ENCODE results near the gene RRP36. TPM values are rescaled to one million over a fixed set of nuclear protein-coding genes. Genes with fewer than 3 reads are reported as not detected.

Gene RRP36
- total and polyA plus RNA-seq, 9 of the 15 experiments (the other 6 are each of a cell fraction or from before 2014, with no cell fraction given): 27.6 to 150 (median 114) TPM

GRCh38 chr6:43053545-43054205, 32.3 kb downstream of the RRP36 start, which contains the start of gene CUL7 (continued):
- no peak for TF ChIP-seq EWSR1 (IDR thresholded peaks at IDR 0.05; ENCODE audit: borderline replicate concordance, low read depth, partially characterized antibody)
- TF ChIP-seq ZNF41 (CRISPR knock-in tag; conservative IDR thresholded peaks at IDR 0.05): 0 out of 2 replicates have a peak, but pooled peaks have one; percentile 43
- TF ChIP-seq ZBTB34 (CRISPR knock-in tag; IDR thresholded peaks at IDR 0.05): no peak
- peak; percentile 51; the same call in 1 of the 2 replicates for TF ChIP-seq ZNF253 (CRISPR knock-in tag; conservative IDR thresholded peaks at IDR 0.05)
- TF ChIP-seq HCFC1 (IDR thresholded peaks at IDR 0.05; ENCODE audit: low read depth, low read length): peak; percentile 72
- TF ChIP-seq SOX6 (IDR thresholded peaks at IDR 0.05): peak; percentile 70; the same call in 1 of the 2 replicates
- 0 out of 4 replicates have a peak, but pooled peaks of 1 of the 2 experiments have one; percentile 18 for TF ChIP-seq ZNF318 (IDR thresholded peaks at IDR 0.05; ENCODE audit: borderline replicate concordance in 1 of 2, low read depth in 1 of 2)
- peak; percentile 87; the same call in 1 of the 2 replicates for TF ChIP-seq HDAC6 (IDR thresholded peaks at IDR 0.05; ENCODE audit: low read depth, low read length)
- TF ChIP-seq PCBP2 (IDR thresholded peaks at IDR 0.05; ENCODE audit: low read depth, low read length, poor library complexity, severe bottlenecking): no peak
- TF ChIP-seq NFE2 (IDR thresholded peaks at IDR 0.05; ENCODE audit: low read depth): peak; percentile 61
- peak; percentile 88 for TF ChIP-seq OTX1 (CRISPR knock-in tag; IDR thresholded peaks at IDR 0.05)
- no peak for TF ChIP-seq EHMT2 (IDR thresholded peaks at IDR 0.05)
- TF ChIP-seq ZEB2 (IDR thresholded peaks at IDR 0.05): peak; percentile 18; the same call in 1 of the 2 replicates
- peak in 1 of 2 experiments; percentile 74; a peak in 2 of 4 replicates for TF ChIP-seq TEAD1 (CRISPR knock-in tag; IDR thresholded peaks at IDR 0.05)
- peak; percentile 96 for TF ChIP-seq PHF8 (IDR thresholded peaks at IDR 0.05; ENCODE audit: borderline replicate concordance, low read length)
- peak; percentile 85 for TF ChIP-seq ZNF263 (CRISPR knock-in tag; IDR thresholded peaks at IDR 0.05; ENCODE audit: borderline replicate concordance)
- TF ChIP-seq ZKSCAN8 (CRISPR knock-in tag; IDR thresholded peaks at IDR 0.05): no peak
- peak; percentile 95 to 98 for TF ChIP-seq MAZ (CRISPR knock-in tag; conservative IDR thresholded peaks at IDR 0.05 in 1 of 2, IDR thresholded peaks at IDR 0.05 in 1 of 2)
- TF ChIP-seq NBN (IDR thresholded peaks at IDR 0.05; ENCODE audit: low read depth): peak; percentile 91; the same call in 1 of the 2 replicates

All from K562 (cell line).